HG03097 (cell line): ENCODE results near the gene COLEC12.

ENCODE experiments used
- ATAC-seq: cut with Tn5 transposase; IDR thresholded peaks from one replicate; pipeline ENCODE4 v1.9.1; 2021; ENCODE audit not compliant: unreplicated experiment, low FRiP score

COLEC12 gene

GRCh38 chr18:506801-507200 lies 6.3 kb upstream of the COLEC12 start:
- no peak for ATAC-seq

- no peak for ATAC-seq
Measured at GRCh38 chr18:506264-506663, 5.8 kb upstream of the COLEC12 start.

- peak; percentile 95 for ATAC-seq
Measured at GRCh38 chr18:505483-506122, 5.1 kb upstream of the COLEC12 start.

DNA sequence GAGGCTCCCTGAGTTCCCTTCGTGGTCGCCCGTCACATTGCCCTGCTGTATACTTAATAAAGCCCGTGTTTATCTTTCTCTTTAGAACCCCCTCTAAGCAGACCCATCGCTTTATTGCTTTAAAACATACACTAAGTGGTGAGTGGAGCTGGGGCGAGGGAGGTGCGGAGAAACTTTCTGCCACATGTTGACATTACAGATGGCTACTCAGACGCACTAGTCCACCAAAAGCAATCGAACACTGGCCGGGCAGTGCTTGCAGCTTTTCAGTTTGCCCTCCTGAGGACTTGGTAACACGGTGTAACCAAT lies 859 bp upstream of the COLEC12 start:
- no peak for ATAC-seq

DNA sequence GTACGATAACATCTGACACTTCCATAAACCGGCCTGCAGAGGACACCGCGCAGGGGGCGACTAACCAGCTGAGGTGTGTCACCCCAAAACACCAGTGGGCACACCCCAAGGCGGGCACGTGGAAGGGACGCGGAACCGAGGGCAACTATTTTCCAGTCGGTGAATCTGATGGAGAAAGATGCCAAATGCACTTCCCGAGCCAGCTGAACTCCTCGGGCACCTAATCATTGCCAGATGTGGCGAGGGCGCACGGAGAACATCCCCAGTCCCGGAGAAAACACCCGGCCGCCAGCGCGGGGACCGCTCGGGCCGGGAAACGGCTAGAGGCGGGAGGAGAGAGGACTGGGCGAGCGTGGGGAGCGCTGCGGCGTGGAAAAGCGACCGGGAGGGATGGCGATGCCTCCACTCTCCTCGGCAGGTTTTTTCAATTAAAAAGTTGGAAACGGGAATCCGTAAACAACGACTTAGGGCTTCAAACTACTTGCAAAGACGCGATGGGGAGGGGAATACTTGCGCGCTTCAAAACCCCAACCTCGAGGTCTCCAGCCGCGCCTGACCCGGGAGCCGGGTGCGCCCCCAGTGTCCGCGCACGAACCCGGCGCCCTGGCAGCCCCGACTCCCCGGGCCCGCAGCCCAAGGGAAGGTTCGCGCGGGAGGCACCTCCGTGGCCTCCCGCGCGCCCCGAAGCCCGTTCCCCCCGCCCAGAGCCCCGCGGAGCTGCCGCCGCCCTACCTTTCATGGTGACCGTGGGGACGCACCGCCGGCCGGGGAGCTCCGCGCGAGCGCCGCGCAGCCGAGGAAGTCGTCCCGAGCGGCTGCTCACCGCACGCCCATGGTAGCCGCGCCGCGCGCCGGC lies 497 bp downstream of the COLEC12 start:
- no peak for ATAC-seq

DNA sequence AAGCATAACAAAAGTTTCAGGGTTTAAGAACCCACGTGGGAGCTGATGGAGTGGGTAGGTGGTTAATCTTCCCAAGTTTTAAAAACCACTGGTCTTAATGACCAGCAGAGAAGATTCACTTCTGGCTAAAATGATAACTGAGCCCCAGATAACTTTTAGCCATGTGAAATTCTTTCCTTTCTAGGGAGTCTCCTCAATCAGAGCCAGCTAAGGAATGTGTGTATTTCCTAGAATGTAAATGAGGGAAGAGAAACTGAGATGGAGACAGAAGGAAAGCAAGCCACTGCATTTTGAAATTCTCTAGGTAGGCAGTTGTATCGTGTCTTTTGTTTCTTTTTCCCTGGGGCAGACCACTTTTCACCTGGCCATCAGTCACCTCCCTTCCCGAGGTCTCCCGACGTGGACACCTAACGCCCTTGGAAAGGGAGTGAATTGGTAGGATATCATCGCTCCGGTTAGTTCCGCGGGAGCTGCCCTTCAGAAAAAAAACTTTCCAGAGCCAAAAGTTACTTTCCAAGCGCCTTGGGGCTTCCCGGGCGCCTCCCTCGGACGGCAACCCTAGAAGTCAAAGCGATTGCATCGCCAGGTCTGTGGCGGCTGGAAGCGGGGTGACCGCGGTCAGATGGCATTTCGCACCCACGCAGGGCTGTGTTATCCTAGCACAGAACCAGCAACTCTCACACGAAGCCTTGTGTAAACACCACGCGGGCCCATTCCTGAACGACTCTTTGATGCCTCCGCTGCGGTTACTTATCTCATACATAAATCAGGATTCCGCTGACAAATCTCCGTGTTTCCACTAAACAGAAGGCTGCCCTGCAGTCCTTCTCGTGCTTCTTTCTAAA lies 1.3 kb downstream of the COLEC12 start:
- no peak for ATAC-seq

- ATAC-seq: no peak
Measured at GRCh38 chr18:497688-498087, 2.8 kb downstream of the COLEC12 start.

- no peak for ATAC-seq
Measured at GRCh38 chr18:495452-495851, 5.0 kb downstream of the COLEC12 start.

- ATAC-seq: no peak
Measured at GRCh38 chr18:495017-495416, 5.5 kb downstream of the COLEC12 start.

DNA sequence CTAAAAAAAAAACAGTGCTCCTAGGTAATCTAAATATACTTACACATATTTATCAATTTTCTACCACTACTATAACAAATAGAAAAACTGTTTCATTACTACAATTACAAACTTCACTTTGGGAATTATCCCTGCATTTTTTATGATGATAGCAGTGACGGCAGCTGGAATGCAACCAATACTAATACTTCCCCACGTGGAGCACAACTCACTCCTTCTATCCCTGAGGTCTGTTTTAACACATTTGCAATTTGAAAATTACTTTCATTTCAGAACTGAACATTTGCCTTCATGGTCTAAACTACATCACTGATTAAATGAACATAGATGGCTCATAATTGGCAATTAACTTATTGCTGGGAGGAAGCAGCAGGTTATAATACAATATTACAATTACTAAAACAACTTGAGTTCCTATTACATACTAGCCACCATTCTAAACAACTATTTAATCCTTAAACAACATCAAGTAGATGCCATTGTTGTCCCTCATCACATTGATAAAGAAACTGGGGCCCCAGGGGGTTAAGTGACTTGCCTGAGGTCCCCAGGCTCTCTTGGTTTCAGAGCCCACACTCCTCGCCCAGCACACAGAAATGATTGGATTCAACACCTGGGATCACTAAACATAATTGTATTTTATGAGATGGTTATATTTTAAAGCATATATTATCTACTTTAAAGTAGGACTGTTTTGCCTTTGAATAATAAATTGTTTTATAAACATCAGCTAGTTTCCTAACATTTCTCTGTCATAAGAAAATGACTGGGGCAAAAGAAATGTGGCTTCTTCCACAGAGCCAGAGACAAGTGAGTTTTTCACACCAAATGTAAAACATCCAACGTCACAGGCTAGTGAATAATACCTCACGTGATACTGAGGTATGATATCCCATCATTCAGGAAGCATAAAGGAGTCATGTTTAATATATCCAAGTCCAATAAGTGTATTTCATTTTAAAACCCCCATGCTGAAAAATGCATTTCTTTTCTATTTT lies 6.2 kb downstream of the COLEC12 start:
- ATAC-seq: no peak

DNA sequence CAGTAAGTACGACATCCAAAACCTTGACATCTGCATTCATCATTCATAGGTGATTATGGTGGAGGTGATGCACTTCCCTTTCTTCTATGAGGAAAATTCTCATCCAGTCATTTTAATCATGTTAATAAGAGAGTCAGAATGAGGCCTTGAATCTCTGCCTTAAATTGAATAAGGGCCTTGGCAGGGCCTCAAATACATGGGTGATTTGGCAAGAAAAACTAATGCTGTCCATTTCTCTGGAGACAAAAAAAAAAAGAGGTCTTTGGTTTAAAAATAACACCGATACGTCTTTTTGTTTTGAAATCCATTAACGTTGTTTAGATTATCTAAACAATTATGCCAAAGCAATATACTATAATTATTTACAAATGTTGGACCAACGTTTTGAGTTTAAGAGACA lies 8.1 kb downstream of the COLEC12 start:
- ATAC-seq: no peak

DNA sequence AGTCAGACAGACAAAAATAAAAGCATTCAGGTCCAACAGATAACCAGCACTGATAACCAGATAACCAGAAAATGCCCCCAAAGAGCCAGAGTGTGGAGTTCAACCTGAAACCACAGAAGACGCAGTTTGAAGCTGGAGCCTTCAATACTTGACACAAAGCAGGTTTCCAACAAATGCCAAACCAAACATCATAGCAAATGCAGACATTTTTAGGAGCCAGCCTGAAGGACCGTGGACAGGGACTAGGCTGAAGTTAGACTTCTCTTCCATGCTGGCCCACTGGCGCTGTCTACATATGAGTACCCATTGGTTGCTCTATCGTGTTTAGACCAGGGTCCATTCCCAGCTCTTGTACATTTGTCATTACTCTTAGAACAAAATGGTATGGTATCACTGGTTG lies 9.9 kb downstream of the COLEC12 start:
- ATAC-seq: no peak

GRCh38 chr18:490024-490366 lies 10.5 kb downstream of the COLEC12 start:
- no peak for ATAC-seq

- ATAC-seq: no peak
Measured at GRCh38 chr18:489244-490023, 11.1 kb downstream of the COLEC12 start.

- no peak for ATAC-seq
Measured at GRCh38 chr18:486929-487740, 13.4 kb downstream of the COLEC12 start.

DNA sequence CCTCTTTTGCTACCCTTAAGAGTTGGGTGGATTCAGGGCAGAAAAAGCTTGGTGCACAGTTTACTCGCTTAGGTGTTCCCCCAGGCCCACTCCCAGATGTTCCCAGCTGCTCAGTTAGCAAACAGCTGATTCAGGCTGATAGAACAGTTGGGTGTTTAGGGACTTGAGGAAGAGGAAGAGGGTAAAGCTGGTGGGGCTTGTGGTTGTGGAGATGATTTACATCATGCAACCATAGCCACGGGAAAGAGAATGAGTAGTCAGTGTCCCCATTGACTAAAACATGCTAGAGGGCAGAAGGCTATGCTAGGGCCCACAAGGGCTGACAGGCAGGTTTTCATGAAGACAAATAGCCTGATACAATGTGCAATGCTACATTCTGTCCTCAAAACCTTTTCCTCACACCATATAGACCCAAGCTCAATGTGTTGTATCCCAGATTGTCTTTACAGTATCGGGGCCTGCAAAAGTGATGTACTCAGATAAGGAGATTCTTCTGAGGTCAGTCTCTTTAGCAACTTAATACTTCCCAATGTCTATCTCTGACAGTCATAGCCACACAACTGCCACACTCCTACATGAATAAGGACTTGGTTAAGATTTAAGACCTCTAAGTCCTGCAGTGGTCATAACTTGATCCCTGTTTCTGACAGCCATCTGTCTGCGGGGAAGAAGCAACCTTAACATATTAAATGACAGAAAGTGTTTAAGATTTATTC lies 15.6 kb downstream of the COLEC12 start:
- ATAC-seq: peak; percentile 84

DNA sequence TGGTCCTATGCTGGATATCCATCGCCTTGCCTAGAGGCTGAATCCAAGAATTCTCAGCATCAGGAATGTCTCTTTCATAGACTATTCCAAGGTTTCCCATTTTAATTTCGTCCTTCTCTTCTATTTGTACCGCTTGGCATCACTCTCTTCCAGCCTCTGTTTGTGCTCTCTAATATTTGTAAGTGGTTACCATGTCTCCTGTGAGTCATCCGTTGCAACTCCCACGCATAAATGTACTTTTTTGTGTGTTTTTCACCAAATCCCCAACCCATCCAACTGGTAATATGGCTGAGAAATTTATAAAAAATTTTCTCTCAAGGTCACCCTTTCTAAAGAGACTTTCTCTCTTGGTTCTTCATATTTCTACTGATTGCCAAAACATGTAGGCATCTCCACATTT lies 21.8 kb downstream of the COLEC12 start:
- no peak for ATAC-seq

- no peak for ATAC-seq
Measured at GRCh38 chr18:477565-477964, 22.9 kb downstream of the COLEC12 start.
